IMR-90 (cell line): ENCODE measurements around the gene DEDD2. TPM values are rescaled to one million over a fixed set of nuclear protein-coding genes. Genes with fewer than 3 reads are reported as not detected.
A peak's percentile ranks its signal among the peaks of the same experiment; 100 is the strongest.

ENCODE experiments used
- MAZ ChIP-seq: IDR thresholded peaks from 2 replicates; pipeline ENCODE4 v1.6.1; 2012; ENCODE audit warnings: low read depth, mild to moderate bottlenecking, low read length, improper control_type of control experiment, moderate library complexity, borderline replicate concordance
- MXI1 ChIP-seq: IDR thresholded peaks from 2 replicates; pipeline ENCODE4 v1.6.1; 2012; ENCODE audit warnings: low read depth, mild to moderate bottlenecking, low read length, moderate library complexity, borderline replicate concordance
- USF2 ChIP-seq: fragments of 150-350 bp; IDR thresholded peaks from 2 replicates; pipeline ENCODE4 v1.6.1; 2017; ENCODE audit warnings: mild to moderate bottlenecking, antibody characterized with exemption, low read length, low read depth
- polyA plus RNA-seq, 3 experiments: library from polyadenylated mRNA; depleted of rRNA; stranded (reverse); fragments of >200 nt; gene quantifications; 2 replicates each; pipeline ENCODE4 v1.2.3, GENCODE V29; 2012; ENCODE audit warnings: low replicate concordance in 1 of 3
- total RNA-seq: library from RNA; depleted of rRNA; stranded (reverse); fragments of >200 nt; gene quantifications from 2 replicates; pipeline ENCODE4 v1.2.3, GENCODE V29; 2012

DEDD2 gene
- total and polyA plus RNA-seq, 2 of the 4 experiments (the other 2 are of a cell fraction): 8.2 to 21.0 TPM

- TF ChIP-seq USF2: peak; percentile 47; the same call in 1 of the 2 replicates
- TF ChIP-seq MXI1: peak; percentile 96
- TF ChIP-seq MAZ: peak; percentile 59
Measured at GRCh38 chr19:42242512-42243409, 25.3 kb upstream of the DEDD2 start, which contains the start of gene GSK3A (continued).
